Measurements from ENCODE around the gene TADA1. TPM values are rescaled to one million over a fixed set of nuclear protein-coding genes. Genes with fewer than 3 reads are reported as not detected.
A peak's percentile ranks its signal among the peaks of the same experiment; 100 is the strongest.
"Not testable (repeated sequence)": the region's sequence is repeated elsewhere in the genome, so short reads cannot be mapped to it uniquely, and the experiment has no call there.

TADA1 gene
- total RNA-seq, 1 experiment from 2014 or later, result 15.1 TPM

DNA sequence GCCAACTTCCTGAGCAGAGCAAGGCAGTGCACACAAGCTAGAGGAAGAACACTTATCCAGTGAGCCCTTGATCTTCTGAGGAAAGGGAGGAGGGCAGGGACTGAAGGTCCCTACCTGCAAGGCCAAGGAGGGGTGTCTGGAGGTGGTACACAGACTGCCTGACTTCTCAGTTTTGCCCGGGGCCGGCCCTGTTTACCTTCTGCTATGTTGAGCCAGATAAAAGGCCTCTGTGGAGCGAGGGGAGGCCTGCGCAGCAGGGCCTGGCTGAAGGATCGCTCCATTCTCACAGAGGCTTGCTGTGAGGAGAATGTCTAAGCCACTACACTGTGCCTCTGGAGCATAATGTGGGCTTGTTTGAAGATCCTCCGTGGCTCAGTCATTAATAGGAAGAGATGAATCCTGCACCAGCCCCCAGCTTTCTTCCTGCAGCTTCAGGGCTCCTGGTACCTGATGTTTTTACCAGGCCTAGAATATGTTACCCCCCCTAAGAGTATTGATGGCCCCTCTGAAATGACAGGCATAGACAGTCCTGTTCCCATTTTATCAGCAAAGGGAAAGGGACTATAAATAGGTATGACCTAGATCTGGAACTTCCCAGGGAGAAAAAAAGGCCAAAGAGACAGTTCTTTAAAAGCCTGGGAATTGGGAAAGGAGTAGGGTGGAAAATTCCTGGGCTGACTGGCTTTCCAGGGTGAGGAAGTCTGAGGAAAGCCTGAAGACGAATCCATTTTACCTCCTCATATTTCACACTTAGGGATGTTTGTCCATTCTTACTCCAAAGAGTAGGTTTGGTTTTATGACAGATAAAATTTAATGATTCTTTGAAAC, 32.1 kb downstream of the TADA1 start:
- no peak for DNase-seq (ENCODE audit: low read depth)

DNA sequence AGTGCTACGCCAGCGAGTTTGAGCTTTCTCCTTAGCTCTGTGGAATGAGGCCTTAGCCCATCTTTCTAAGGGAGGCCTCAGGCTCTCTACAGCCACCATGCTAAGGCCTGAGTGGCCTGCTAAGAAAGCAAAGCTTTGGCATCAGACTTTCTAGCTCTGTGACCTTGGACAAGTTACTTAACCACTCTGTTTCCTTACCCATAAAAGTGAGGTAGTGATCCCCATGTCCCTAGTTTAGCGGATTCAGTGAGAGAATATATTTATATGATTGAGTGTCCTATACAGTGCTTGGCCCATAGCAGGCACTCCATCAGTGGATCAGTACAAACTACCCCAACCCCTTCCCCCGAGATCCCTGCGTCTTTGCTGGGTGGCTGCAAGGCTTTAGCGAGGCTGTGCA, 32.7 kb downstream of the TADA1 start:
- DNase-seq (ENCODE audit: low read depth), result no peak

DNA sequence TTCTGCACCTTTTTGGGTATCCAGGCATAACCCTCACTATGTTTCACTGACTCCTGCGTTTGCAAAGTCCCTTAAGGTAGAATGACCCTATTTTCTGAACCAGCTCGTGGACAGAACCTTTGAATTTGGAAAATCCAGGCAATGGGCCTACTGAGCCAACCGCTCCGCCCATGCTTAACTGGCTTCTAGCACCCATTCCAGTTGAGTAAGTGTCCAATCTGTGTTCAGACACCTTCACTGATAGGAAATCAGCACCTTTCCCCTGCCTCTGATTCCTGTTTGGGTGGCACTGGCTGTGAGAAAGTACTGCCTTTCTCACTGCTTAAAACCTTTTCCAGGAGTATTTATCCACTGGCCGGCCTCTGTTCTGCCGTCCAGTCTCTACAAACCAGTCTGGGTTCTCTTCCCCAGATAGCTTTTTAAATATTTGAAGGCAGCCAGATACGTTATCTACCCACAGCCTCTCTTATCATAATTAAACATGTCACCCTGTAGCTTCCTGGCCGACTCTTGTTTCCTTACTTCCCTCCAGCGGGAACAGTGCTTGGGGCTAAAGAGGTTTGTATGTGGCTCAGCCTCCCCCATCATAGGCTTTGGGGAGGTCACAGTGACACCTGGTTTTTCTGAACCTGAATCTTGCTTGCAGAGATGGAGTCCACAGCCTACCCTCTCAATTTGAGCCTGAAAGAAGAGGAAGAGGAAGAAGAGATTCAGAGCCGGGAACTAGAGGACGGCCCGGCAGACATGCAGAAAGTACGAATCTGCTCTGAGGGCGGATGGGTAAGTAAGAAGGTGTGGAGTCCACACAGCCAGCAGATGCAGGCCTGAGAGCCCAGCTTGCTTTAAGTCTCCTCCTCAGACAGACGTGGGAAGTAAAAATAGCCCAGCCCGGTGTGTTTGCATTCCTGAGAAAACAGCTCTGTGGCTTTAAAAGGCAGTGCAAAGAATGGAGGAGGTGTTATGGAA, 35.5 kb downstream of the TADA1 start:
- DNase-seq (ENCODE audit: low read depth), result no peak

DNA sequence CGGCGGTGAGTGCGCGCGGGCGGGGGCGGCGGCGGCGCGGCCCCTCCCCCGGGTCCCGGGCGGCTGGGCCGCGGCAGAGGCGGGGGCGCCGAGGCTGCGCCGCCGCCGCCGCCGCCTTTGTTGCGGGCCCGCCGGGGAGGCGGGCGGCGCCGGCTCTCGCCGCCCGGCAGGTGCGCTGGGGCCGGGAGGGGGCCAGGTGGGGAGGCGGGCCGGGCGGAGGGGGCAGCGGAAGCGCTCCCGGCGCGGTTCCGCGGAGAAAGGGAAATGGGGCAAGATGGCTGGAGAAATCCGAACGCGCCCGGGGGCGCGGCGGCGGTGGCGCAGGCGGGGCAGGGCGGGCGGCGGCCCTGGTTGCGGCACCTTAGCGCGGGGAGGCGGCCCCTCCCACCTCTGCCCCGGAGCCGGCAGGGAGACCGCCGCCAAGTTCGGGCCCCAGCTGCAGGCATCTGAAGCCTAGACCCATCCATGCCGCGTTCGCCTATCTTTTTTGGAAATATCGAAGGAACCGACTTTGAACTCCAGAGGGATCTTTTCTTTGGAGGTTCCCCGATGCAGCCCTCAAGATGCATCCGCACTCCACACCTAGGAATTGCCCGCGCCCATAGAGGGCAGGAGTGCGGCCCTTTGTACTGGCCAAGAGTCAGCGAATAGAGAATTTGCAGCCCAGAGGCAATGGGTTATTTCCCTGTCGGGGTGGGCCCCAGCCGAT, 36.3 kb downstream of the TADA1 start:
- DNase-seq (ENCODE audit: low read depth), result peak; percentile 40

DNA sequence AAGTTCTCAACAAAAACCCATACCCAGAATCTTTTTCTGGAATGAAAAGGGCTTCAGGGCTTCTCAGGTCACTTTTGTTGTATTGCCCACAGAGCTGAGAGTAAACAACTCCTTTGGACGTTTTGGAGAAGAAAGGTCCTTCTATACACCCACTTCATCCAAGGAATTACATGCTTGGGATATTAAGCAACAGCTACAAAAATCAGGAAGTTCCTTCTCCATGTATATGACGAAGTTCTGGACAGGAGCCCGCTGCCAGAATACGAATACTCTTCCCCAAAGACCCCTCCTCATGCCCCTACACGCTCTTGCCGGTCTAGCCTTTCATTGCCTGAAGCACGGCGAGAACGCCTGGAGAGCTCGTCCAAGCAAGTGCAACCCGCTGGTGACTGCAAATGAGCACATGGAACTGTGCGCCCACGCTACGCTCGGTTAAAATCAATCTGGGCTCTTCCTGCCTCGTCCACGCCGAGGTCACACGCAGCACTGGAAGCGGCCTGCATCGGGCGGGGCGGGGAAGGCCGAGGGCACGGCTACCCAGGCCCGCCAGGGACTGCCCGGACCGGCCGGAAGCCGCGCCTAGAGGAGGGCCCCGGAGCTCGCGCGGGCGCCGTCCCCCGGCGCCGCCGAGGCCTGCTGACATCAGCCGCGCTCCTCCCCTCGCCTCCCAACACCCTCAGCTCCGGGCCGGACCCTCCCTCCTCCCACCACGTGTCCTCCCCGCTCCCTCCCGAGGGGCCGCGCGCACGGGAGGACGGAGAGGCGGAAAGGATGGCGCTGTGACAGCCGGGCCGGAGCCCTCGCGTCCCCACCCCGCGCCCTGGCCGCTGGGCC, 37.1 kb downstream of the TADA1 start, which contains the start of gene POGK:
POGK (plus strand) TSS at position 710 of the 834 bp plus-strand sequence. CDS start 1,482 bp downstream, outside the sequence.
- peak; percentile 86 for DNase-seq (ENCODE audit: low read depth)

DNA sequence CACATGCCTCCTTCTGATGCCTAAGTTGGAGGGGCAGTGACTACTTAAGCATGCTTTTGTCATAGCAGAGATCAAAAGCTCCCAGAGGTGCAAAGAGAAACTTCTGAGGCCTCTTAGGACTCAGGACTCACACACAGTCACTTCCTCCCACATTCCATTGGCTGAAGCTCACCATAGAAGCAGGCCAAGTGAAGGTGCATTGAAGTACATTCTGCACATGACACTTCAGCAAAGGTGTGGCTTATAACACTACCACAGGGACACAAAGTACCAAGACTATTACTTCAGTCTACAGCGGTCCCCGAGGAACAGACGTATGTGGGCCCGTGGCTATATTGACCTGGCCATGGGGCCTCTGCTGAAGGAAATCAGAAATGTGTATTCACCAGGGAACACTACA, 39.3 kb downstream of the TADA1 start:
- DNase-seq (ENCODE audit: low read depth), result peak; percentile 48

DNA sequence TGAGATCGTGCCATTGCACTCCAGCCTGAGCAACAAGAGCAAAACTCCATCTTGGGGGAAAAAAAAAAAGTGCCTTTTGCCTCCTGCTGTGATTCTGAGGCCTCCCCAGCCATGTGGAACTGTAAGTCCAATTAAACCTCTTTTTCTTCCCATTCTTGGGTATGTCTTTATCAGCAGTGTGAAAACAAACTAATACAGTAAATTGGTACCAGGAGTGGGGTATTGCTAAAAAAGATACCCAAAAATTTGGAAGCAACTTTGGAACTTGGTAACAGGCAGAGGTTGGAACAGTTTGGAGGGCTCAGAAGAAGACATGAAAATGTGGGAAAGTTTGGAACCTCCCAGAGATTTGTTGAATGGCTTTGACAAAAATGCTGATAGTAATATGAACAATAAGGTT, 46.3 kb downstream of the TADA1 start:
- not testable (repeated sequence) for DNase-seq (ENCODE audit: low read depth)

DNA sequence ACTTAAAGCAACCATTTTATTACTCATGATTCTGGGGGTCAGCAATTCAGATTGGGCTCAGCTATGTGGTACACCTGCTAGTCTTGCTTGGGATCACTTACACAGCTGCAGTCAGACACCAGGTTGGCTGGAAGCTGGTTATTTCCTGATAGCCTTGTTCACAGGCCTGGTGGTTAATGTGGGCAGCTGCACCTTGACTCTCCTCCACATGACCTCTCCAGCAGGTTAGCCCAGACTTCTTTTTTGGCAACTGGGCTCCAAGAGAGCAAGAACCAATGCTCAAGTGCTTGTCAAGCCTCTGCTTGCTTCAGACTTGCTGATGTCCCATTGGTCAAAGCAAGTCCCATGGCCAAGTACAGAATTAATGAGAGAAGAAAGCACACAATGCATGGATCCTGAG, 48.6 kb downstream of the TADA1 start:
- DNase-seq (ENCODE audit: low read depth), result no peak

DNA sequence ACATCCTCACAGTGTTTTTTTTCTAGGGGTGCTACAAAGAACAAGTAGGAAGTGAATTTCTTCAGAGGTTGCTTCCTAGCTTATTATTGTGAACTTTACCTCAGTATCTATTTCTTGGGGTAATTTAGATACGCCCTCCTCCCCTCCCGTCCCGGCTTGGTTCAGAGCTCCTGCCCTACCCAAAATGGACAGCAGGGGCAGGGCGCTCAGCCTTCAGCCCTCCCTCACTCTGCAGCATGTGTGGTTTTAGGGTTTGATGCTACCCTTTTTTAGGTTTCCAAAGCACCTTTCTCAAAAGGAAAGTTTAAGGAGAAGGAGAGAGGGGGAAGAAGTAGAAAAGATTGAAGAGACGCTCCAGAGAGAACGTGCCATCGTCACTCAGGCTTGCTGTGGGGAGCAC, 53.7 kb downstream of the TADA1 start:
- no peak for DNase-seq (ENCODE audit: low read depth)

DNA sequence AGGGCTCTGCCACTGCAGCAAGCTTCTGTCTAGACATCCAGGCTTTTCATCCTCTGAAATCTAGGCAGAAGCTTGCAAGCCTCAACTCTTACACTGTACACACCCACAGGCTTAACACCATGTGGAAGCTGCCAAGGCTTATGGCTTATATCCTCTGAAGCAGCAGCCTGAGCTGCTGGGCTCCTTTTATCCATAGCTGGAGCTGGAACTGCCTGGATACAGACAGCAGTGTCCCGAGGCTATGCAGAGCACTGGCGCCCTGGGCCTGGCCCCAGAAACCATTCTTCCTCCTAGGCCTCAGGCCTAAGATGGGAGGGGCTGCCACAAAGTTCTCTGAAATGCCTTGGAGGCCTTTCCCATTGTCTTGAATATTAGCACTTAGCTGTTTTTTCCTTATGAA, 56.1 kb downstream of the TADA1 start:
- no peak for DNase-seq (ENCODE audit: low read depth)

DNA sequence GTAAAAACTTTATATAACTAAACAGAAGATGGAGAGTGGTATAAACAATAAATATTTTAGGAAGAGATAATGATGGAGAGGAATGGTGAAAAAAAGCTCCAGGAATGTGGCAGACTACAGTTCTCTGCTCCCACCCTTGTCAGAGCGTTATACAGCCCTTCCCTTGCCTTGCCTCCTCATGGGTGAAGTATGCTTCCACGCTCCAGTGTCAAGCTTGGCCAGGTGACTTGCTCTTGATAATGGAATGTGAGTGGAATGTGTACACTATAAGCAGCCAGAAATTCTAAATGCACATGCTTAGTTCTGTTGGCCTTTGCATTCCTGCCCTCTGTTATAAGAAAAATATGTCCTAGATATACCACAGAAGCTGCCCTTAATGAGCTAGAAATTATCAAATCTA, 61.5 kb downstream of the TADA1 start:
- DNase-seq (ENCODE audit: low read depth), result peak; percentile 63

DNA sequence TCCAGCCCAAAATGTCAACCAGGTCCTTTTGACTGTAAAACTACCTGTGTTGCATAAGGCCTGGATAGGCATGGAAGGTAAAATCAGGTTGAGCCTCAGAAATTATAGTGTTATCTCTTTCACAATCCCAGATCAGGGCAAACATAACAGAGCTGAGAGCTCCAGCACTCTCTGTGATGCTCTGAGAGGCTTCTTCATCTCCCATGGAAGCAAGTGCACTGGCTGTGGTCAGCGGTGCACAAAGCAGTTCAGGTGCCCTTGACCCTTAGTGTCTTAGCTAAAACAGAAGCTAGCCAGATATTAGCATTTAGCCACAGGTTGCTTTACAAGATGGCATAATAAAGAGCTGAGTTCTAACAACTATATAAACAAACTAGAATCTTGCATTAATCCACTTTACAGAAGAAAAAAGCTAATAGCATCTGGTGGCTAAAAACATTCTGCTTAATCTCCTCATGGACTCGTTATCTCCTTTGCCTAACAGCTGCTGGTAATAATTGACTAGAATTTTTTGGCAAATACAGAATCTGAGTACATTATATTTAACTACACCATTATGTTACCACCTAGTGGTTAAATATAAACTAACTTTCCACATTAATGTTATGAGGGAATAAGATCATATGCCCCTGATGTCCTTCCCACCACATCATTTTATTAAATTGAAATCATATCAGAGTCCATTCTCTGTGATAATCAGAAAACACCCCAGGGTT, 62.4 kb downstream of the TADA1 start:
- DNase-seq (ENCODE audit: low read depth), result no peak

DNA sequence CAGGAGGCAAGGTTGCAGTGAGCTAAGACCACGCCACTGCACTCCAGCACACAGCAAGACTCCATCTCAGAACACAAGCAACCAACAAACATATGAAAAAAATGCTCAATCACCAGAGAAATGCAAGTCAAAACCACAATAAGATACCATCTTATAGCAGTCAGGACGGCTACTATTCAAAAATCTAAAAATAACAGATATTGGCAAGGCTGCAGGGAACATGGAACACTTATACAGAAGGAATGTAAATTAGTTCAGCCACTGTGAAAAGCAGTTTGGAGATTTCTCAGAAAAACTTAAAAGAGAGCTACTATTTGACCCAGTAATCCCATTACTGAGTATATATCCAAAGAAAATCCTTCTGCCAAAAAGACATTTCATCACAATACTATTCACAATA, 64.4 kb downstream of the TADA1 start:
- peak; percentile 77 for DNase-seq (ENCODE audit: low read depth)

DNA sequence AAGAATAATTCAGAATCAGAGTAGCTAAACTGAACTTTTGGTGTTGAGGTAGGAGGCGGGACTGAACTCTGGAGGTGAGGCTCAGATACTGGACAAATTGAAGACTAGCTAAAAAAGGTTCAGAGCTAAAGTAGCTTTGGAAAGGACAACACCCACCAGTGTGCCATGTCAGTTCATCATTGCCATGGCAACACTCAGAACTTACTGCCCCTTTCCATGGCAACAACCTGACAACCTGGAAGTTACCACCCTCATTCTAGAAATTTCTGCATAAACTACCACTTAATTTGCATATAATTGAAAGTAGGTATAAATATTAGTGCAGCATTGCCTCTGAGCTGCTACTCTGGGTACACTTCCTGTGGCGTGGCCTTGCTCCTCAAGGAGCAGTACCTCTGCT, 67.1 kb downstream of the TADA1 start:
- DNase-seq (ENCODE audit: low read depth), result peak; percentile 4

Other genes starting within 250 kb of the TADA1 start
- gene POGK, start 36.8 kb downstream of the TADA1 start, total RNA-seq (2014; rRNA removed; shearing (Covaris generic)), result 15.9 and 28.7 TPM in 2 replicates
- 6.9 and 21.5 TPM in 2 replicates for gene ILDR2, start 99.3 kb upstream of the TADA1 start, total RNA-seq (2014; rRNA removed; shearing (Covaris generic))
- 0.20 and 0.52 TPM in 2 replicates for gene MAEL, start 113.0 kb upstream of the TADA1 start, total RNA-seq (2014; rRNA removed; shearing (Covaris generic))
- gene GPA33, start 214.1 kb upstream of the TADA1 start, total RNA-seq (2014; rRNA removed; shearing (Covaris generic)), result 0.02 and 0.12 TPM in 2 replicates
- 0.02 TPM in 1 of 2 replicates, not detected in the other for gene STYXL2, start 217.8 kb upstream of the TADA1 start, total RNA-seq (2014; rRNA removed; shearing (Covaris generic))